Activated B cell treated with CpG ODN at 0.5 μM for 24 hours (primary cell): ENCODE data around the gene PPIF. TPM values are rescaled to one million over a fixed set of nuclear protein-coding genes. Genes with fewer than 3 reads are reported as not detected.

ENCODE experiments used
- ATAC-seq: fragments of 200-7000 bp; cut with Tn5 transposase; one replicate; pipeline ENCODE4 v1.10.0; 2021; ENCODE audit warnings: low read depth, mild to moderate bottlenecking, moderate library complexity
- CTCF ChIA-PET: fragments of 350-600 bp; sonication (Branson Sonifier 250); formaldehyde crosslinking; loops from one replicate; lab custom pipeline; 2021; ENCODE audit warnings: antibody characterized with exemption; lab: Charles Lee
- POLR2A ChIA-PET: fragments of 350-600 bp; sonication (Branson Sonifier 250); formaldehyde crosslinking; loops from one replicate; lab custom pipeline; 2021; ENCODE audit warnings: antibody characterized with exemption; lab: Charles Lee
- DNase-seq: peaks from one replicate; pipeline ENCODE4 v3.0.0; 2022
- H3K27ac Mint-ChIP-seq: one replicate; pipeline ENCODE4 v1.8.0; 2020; ENCODE audit warnings: mixed read lengths
- H3K27me3 Mint-ChIP-seq: one replicate; pipeline ENCODE4 v1.8.0; 2021; ENCODE audit warnings: mixed read lengths
- H3K36me3 Mint-ChIP-seq: one replicate; pipeline ENCODE4 v1.8.0; 2021; ENCODE audit warnings: low read depth, mixed read lengths
- H3K4me1 Mint-ChIP-seq: one replicate; pipeline ENCODE4 v1.8.0; 2021; ENCODE audit warnings: mixed read lengths
- H3K4me3 Mint-ChIP-seq: one replicate; pipeline ENCODE4 v1.8.0; 2020; ENCODE audit warnings: mild to moderate bottlenecking, mixed read lengths
- H3K9me3 Mint-ChIP-seq: one replicate; pipeline ENCODE4 v1.8.0; 2020; ENCODE audit warnings: mixed read lengths
- intact Hi-C: fragments of 100-400 bp; cut with micrococcal nuclease; formaldehyde crosslinking; loops from one replicate; pipeline ENCODE4 v1.15.1; 2024
- total RNA-seq: library from RNA; stranded (reverse); gene quantifications from 2 replicates; pipeline ENCODE4 v1.2.3, GENCODE V29; 2022
- TF ChIP-seq, protein P1 (sequence below): fragments of 200-600 bp; IDR thresholded peaks from one replicate; pipeline ENCODE4 v1.8.0; 2022; ENCODE audit warnings: antibody characterized with exemption, mild to moderate bottlenecking

The PPIF gene
- total RNA-seq, 1 donor from 2014 or later: 72.5 TPM

- ATAC-seq: no peak
- Mint-ChIP-seq H3K4me3 (no peak overlapping the region), H3K9me3 (no peaks in the 10 kb centered on the region), H3K27ac (no peak overlapping the region), H3K27me3 (no peaks in the 10 kb centered on the region), H3K36me3 (peaks cover 77% of the 10 kb centered on the region), H3K4me1 (peaks cover 55% of the 10 kb centered on the region)
- CTCF ChIA-PET: no interaction called here
- intact Hi-C loops: no loop called here
- POLR2A ChIA-PET: interaction anchor here (0.7 kb wide), 2 partner anchors 62 to 93 kb away, joined by 3 read pairs; no protein-coding TSS in a partner anchor
- TF ChIP-seq, protein P1, sequence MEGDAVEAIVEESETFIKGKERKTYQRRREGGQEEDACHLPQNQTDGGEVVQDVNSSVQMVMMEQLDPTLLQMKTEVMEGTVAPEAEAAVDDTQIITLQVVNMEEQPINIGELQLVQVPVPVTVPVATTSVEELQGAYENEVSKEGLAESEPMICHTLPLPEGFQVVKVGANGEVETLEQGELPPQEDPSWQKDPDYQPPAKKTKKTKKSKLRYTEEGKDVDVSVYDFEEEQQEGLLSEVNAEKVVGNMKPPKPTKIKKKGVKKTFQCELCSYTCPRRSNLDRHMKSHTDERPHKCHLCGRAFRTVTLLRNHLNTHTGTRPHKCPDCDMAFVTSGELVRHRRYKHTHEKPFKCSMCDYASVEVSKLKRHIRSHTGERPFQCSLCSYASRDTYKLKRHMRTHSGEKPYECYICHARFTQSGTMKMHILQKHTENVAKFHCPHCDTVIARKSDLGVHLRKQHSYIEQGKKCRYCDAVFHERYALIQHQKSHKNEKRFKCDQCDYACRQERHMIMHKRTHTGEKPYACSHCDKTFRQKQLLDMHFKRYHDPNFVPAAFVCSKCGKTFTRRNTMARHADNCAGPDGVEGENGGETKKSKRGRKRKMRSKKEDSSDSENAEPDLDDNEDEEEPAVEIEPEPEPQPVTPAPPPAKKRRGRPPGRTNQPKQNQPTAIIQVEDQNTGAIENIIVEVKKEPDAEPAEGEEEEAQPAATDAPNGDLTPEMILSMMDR: no peak
- DNase-seq: no peak
Observed at GRCh38 chr10:79351332-79351731, 4.1 kb downstream of the PPIF start.

DNA sequence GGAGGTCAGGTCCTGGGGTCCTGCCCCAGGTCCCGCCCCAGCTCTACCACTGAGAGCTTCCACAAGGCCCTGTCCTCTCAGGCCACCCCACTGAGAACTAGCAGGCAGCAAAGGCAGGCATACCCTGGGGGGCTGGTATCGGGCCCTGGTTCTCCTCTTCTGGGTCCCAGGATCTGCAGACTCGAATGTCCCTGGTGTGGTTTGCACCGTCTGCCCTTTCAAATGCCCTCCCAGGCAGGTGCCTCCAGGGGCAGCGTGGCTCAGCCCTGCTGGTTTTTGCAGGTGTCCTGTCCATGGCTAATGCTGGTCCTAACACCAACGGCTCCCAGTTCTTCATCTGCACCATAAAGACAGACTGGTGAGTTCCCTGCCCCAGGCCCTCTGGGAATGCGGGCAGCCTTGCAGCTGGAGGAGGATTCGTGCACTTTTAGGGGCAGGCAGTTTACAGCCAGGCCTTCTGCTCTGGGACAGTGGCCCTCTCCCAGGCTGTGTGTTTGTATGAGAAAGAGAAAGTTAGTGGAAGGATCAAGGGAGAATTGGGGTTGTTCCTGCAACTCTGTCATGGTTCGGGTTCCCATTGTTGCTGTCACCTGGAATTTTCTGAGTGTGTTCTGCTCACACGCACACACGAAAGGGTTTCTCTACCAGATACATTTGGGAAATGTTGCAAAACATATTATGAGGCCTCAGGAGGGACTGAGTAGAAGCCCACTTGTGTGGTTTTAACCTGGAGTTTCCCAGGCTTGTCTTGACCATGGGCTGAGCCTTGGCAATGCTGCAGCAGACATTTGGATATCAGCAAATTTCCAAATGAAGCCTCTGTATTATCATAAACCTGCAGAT lies 5.0 kb downstream of the PPIF start:
- ChIA-PET CTCF (no interaction called here), POLR2A (interaction anchor here (0.6 kb wide), 1 partner anchor 150 kb away, joined by 6 read pairs; no protein-coding TSS in a partner anchor)
- TF ChIP-seq, protein P1: no peak
- DNase-seq (no peak), ATAC-seq (no peak)
- H3K36me3 Mint-ChIP-seq: peaks cover 83% of the 10 kb centered on the region
- peak overlapping the region; percentile 41 for H3K27ac Mint-ChIP-seq
- H3K4me1 Mint-ChIP-seq: peaks cover 55% of the 10 kb centered on the region
- intact Hi-C loops: no loop called here
- no peaks in the 10 kb centered on the region for H3K9me3 Mint-ChIP-seq
- H3K4me3 Mint-ChIP-seq: no peak overlapping the region
- H3K27me3 Mint-ChIP-seq: no peaks in the 10 kb centered on the region

GRCh38 chr10:79353000-79353406 lies 5.7 kb downstream of the PPIF start:
- Mint-ChIP-seq H3K4me3 (no peak overlapping the region), H3K9me3 (no peaks in the 10 kb centered on the region), H3K27me3 (no peaks in the 10 kb centered on the region), H3K36me3 (peaks cover 86% of the 10 kb centered on the region), H3K27ac (no peak overlapping the region), H3K4me1 (peaks cover 54% of the 10 kb centered on the region)
- TF ChIP-seq, protein P1: no peak
- intact Hi-C loops: no loop called here
- DNase-seq (no peak), ATAC-seq (no peak)
- ChIA-PET CTCF (no interaction called here), POLR2A (interaction anchor here (0.6 kb wide), 1 partner anchor 151 kb away, joined by 6 read pairs; no protein-coding TSS in a partner anchor)

DNA sequence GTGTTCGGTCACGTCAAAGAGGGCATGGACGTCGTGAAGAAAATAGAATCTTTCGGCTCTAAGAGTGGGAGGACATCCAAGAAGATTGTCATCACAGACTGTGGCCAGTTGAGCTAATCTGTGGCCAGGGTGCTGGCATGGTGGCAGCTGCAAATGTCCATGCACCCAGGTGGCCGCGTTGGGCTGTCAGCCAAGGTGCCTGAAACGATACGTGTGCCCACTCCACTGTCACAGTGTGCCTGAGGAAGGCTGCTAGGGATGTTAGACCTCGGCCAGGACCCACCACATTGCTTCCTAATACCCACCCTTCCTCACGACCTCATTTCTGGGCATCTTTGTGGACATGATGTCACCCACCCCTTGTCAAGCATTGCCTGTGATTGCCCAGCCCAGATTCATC lies 6.5 kb downstream of the PPIF start:
- H3K4me1 Mint-ChIP-seq: peaks cover 53% of the 10 kb centered on the region
- no peak for ATAC-seq
- H3K27me3 Mint-ChIP-seq: no peaks in the 10 kb centered on the region
- no peaks in the 10 kb centered on the region for H3K9me3 Mint-ChIP-seq
- peak overlapping the region; percentile 41 for H3K27ac Mint-ChIP-seq
- POLR2A ChIA-PET: no interaction called here
- H3K36me3 Mint-ChIP-seq: peaks cover 84% of the 10 kb centered on the region
- no peak for DNase-seq
- intact Hi-C loops: no loop called here
- CTCF ChIA-PET: no interaction called here
- H3K4me3 Mint-ChIP-seq: peak overlapping the region; percentile 15
- TF ChIP-seq, protein P1: no peak

- H3K4me3 Mint-ChIP-seq: peak overlapping the region; percentile 15
- CTCF ChIA-PET: interaction anchor here (1.1 kb wide), 1 partner anchor 20 kb away, joined by 4 read pairs; no protein-coding TSS in a partner anchor
- H3K9me3 Mint-ChIP-seq: no peaks in the 10 kb centered on the region
- H3K27ac Mint-ChIP-seq: peak overlapping the region; percentile 41
- peak; percentile 60 for ATAC-seq
- H3K27me3 Mint-ChIP-seq: no peaks in the 10 kb centered on the region
- peaks cover 53% of the 10 kb centered on the region for H3K4me1 Mint-ChIP-seq
- POLR2A ChIA-PET: interaction anchor here (0.7 kb wide), 1 partner anchor 173 kb away, joined by 3 read pairs; no protein-coding TSS in a partner anchor
- H3K36me3 Mint-ChIP-seq: peaks cover 80% of the 10 kb centered on the region
- TF ChIP-seq, protein P1: no peak
- intact Hi-C loops: no loop called here
- no peak for DNase-seq
Observed at GRCh38 chr10:79354141-79354540, 6.9 kb downstream of the PPIF start.
